Right renal pelvis (tissue), 4 donors: ENCODE measurements around the gene TBC1D8. TPM values are rescaled to one million over a fixed set of nuclear protein-coding genes. Genes with fewer than 3 reads are reported as not detected.

Experiments
- DNase-seq, 4 donors: peaks; one replicate each; pipeline ENCODE4 v3.0.0-alpha.2; 2013; ENCODE audit warnings: low read depth in 4 of 4, low spot score in 3 of 4, missing footprints in 1 of 4
- polyA plus RNA-seq, 4 donors: library from polyadenylated mRNA; unstranded; fragments of 120-200 nt; gene quantifications; one replicate each; pipeline ENCODE4 v1.2.1, GENCODE V29; 2013; ENCODE audit not compliant: insufficient read length in 4 of 4

The TBC1D8 gene
- polyA plus RNA-seq, 4 donors, result 28.1 to 30.0 (median 29.5) TPM

- DNase-seq, result no peak
These were observed 146.4 kb downstream of the TBC1D8 start for GRCh38 chr2:101004620-101005325.

GRCh38 chr2:101003278-101003775 lies 147.9 kb downstream of the TBC1D8 start:
- DNase-seq, result no peak

GRCh38 chr2:101002562-101003277 lies 148.5 kb downstream of the TBC1D8 start:
- no peak for DNase-seq

GRCh38 chr2:101001691-101002561 lies 149.3 kb downstream of the TBC1D8 start, which contains the start of gene RPL31:
Gene RPL31 (plus strand): TSS chr2:101002289. CDS start chr2:101002702, 413 bp downstream.
- DNase-seq, result peak; percentile 90 to 97 (median 96)

GRCh38 chr2:100999995-101000394 lies 151.2 kb downstream of the TBC1D8 start:
- DNase-seq, result no peak

- no peak for DNase-seq
These were observed 153.0 kb downstream of the TBC1D8 start for GRCh38 chr2:100998235-100998573.

- DNase-seq, result no peak
These were observed 153.5 kb downstream of the TBC1D8 start for GRCh38 chr2:100997509-100998234.

- no peak for DNase-seq
These were observed 155.7 kb downstream of the TBC1D8 start for GRCh38 chr2:100995309-100996075.

- DNase-seq, result no peak
These were observed 157.9 kb downstream of the TBC1D8 start for GRCh38 chr2:100993294-100993693.

- no peak for DNase-seq
These were observed 158.9 kb downstream of the TBC1D8 start for GRCh38 chr2:100992262-100992661.

GRCh38 chr2:100991404-100991773 lies 159.8 kb downstream of the TBC1D8 start:
- no peak for DNase-seq

GRCh38 chr2:100990650-100991403 lies 160.4 kb downstream of the TBC1D8 start:
- no peak for DNase-seq

GRCh38 chr2:100990166-100990565 lies 161.0 kb downstream of the TBC1D8 start:
- DNase-seq, result no peak

GRCh38 chr2:100989666-100990065 lies 161.5 kb downstream of the TBC1D8 start:
- no peak for DNase-seq

- no peak for DNase-seq
These were observed 162.4 kb downstream of the TBC1D8 start for GRCh38 chr2:100988630-100989417.

GRCh38 chr2:100987974-100988373 lies 163.2 kb downstream of the TBC1D8 start:
- no peak for DNase-seq

- no peak for DNase-seq
These were observed 163.6 kb downstream of the TBC1D8 start for GRCh38 chr2:100987536-100987935.

GRCh38 chr2:100986157-100986556 lies 165.0 kb downstream of the TBC1D8 start:
- no peak for DNase-seq
